Measurements from ENCODE around the gene CASP7.

CASP7 gene

DNA sequence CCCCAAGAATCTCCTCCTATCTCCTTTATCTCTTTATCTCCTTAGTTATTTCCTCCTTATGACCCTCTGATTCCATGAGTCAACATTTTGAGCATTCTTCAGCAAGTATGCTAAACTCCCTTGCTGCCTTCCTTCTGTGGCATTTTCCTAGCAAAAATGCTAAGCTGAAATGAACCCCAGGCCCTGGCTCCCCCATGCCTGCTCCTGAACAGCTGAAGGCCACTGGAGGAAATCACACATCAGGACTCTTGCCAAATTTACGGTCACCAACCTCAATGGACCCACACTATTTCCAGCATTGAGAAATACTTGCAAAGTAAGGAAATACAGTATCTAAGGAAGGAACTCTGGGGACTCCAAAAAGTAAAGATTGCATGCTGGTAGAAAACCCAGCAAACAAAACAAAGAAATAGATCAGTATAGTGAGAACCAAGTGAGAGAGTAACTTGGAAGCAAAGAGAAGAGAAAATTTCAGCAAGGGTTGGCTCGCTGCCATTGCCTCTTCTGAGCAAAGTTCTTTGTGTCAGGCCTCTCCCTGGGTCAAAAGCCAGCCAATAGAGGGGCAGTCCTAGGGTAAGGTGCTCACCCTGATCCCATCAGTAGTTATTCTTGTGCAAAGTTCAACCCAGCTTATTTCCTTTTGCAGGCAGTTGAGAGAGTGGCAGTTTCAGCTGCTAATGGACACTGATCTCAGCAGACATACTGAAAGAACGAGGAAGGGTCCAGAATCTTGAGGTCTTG is 66.7 kb downstream of the CASP7 start:
- Histone ChIP-seq H3K9me3 (no peaks in the 10 kb centered on the region), H3K27ac (no peak overlapping the region), H3K36me3 (no peaks in the 10 kb centered on the region), H3K4me3 (no peak overlapping the region), H3K4me1 (no peaks in the 10 kb centered on the region), H3K27me3 (peaks cover 0 to 8% of the 10 kb centered on the region in 2 donors)
- no peak for DNase-seq
- TF ChIP-seq, protein P1, sequence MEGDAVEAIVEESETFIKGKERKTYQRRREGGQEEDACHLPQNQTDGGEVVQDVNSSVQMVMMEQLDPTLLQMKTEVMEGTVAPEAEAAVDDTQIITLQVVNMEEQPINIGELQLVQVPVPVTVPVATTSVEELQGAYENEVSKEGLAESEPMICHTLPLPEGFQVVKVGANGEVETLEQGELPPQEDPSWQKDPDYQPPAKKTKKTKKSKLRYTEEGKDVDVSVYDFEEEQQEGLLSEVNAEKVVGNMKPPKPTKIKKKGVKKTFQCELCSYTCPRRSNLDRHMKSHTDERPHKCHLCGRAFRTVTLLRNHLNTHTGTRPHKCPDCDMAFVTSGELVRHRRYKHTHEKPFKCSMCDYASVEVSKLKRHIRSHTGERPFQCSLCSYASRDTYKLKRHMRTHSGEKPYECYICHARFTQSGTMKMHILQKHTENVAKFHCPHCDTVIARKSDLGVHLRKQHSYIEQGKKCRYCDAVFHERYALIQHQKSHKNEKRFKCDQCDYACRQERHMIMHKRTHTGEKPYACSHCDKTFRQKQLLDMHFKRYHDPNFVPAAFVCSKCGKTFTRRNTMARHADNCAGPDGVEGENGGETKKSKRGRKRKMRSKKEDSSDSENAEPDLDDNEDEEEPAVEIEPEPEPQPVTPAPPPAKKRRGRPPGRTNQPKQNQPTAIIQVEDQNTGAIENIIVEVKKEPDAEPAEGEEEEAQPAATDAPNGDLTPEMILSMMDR (IDR thresholded peaks at IDR 0.05): no peak
- intact Hi-C loops (cut with DNase I; ENCODE audit: low total_unique reads): no loop called here

DNA sequence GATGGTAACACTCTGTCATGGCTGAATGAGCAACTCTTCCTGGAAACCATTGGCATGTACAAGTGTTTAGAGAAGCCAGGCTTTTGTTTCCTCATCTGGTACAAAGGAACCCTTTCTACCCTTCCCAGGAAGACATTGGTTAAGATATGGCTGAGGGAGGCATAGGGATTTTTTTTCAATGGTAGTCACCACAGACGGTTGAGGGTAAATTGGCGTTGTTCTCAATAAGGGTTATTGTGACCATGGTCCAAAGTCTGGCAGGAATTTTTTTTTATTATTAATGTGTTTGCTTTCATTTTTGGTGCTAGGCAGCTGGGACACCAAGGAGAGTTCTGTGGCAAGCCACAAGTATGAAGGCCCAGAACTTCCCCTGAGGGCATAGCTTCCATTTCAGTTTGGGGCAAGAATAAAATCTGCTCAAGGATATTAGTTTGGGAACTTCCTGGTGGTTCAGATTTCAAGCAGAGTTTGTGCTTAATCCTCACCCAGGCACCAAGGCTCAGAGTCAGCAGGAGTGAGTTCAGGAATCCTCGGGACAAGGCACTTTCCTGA is 71.5 kb downstream of the CASP7 start, which contains the start of gene PLEKHS1:
Gene PLEKHS1, plus strand, starts transcription at position 502 of the 552 bp plus-strand sequence. CDS start 3,596 bp downstream, outside the sequence.
- Histone ChIP-seq H3K9me3 (no peaks in the 10 kb centered on the region), H3K4me1 (no peaks in the 10 kb centered on the region), H3K36me3 (no peaks in the 10 kb centered on the region), H3K27ac (no peak within 1 kb of the TSS), H3K27me3 (no peaks in the 10 kb centered on the region), H3K4me3 (no peak within 1 kb of the TSS)
- intact Hi-C loops (cut with DNase I; ENCODE audit: low total_unique reads): no loop called here
- no peak for DNase-seq
- TF ChIP-seq, protein P1 (IDR thresholded peaks at IDR 0.05): no peak

DNA sequence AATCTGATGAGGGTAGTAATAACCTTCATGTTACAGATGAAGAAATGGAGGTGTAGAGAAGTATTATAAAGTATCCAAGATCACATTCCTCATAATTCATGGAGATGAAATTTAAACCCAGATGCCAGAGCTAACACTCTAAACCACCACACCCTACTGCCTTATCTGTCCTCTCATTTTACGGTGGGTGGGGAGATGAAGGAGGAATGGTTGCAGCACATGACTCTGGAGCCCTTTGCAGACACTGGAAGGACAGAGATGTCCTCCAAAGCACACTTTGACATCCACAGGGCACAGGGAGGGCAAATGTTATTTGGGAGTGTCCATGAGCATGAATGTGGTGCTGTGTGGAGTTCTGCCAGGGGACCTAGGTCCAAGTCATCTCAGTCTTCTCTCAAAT is 72.8 kb downstream of the CASP7 start:
- intact Hi-C loops (cut with DNase I; ENCODE audit: low total_unique reads): no loop called here
- no peak for DNase-seq
- TF ChIP-seq, protein P1 (IDR thresholded peaks at IDR 0.05): no peak
- Histone ChIP-seq H3K4me3 (no peak overlapping the region), H3K27me3 (no peaks in the 10 kb centered on the region), H3K27ac (no peak overlapping the region), H3K4me1 (no peaks in the 10 kb centered on the region), H3K9me3 (no peaks in the 10 kb centered on the region), H3K36me3 (no peaks in the 10 kb centered on the region)

DNA sequence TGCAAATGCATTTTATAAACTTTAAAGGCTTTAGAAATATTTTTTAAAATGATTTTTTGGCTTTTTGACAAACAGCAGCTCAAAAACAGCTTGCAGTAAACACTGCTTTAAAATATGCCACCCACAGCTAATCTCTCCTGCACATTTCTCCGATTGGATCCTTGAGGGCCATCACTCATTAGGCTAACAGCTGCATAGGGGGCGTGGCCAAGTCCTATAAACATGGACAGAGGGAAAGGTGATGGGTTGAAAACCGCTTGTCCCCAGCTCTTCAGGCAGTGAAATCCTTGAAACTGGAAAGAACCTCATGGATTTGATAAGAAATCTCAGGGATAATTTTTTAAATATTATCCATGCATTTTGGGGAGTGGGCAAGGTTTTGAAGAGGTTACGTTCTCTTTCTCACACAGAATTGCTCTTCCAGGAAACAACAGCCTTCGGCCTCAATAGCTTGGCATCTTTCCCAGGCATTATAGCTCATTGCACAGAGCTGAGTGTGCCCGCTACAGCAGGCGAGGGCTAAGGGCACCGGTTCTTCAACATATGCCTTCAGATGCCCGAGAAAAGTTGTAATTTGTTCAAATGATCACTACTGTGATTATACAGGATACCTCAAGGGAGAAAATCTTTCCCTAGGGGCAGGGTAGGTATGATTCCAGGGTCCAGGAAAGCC is 73.4 kb downstream of the CASP7 start:
- intact Hi-C loops (cut with DNase I; ENCODE audit: low total_unique reads): no loop called here
- TF ChIP-seq, protein P1 (IDR thresholded peaks at IDR 0.05): no peak
- no peaks in the 10 kb centered on the region for H3K27me3 ChIP-seq
- no peaks in the 10 kb centered on the region for H3K9me3 ChIP-seq
- no peak for DNase-seq
- no peaks in the 10 kb centered on the region for H3K4me1 ChIP-seq
- no peak overlapping the region for H3K4me3 ChIP-seq
- no peaks in the 10 kb centered on the region for H3K36me3 ChIP-seq
- no peak overlapping the region for H3K27ac ChIP-seq

DNA sequence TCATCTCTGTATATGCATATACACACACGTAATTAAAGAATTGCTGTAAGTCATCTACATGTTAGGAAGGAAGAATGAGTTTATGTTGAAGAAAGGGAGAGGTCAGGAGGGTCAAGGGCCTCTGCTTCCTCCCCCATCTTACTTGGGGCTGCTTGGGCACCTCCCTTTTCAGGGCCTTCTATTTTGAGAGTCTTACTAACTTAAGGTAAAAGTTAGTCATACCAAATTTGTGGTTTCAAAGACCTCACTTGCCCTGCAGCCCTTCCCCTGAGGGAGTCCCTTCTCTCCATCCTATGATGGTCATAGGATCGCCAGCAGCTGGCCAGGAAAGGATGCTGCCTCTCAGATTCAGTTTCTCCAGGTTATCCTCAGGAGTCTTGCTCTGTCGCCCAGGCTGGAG is 74.4 kb downstream of the CASP7 start:
- intact Hi-C loops (cut with DNase I; ENCODE audit: low total_unique reads): no loop called here

More for the DNA sequence above, 74.4 kb downstream of the CASP7 start:
- H3K27me3 ChIP-seq: no peaks in the 10 kb centered on the region
- no peaks in the 10 kb centered on the region for H3K4me1 ChIP-seq
- H3K36me3 ChIP-seq: no peaks in the 10 kb centered on the region
- no peak overlapping the region for H3K4me3 ChIP-seq
- no peak overlapping the region for H3K27ac ChIP-seq
- TF ChIP-seq, protein P1 (IDR thresholded peaks at IDR 0.05): no peak
- no peaks in the 10 kb centered on the region for H3K9me3 ChIP-seq
- DNase-seq: no peak
